UCSD-AML1 (cell line): ENCODE data around the gene KCNJ6.
"Not testable (repeated sequence)": the region's sequence is repeated elsewhere in the genome, so short reads cannot be mapped to it uniquely, and the experiment has no call there.

Experiments
- DNase-seq: peaks from one replicate; lab custom pipeline; 2025; ENCODE audit not compliant: unreplicated experiment; lab: John Stamatoyannopoulos, UW

The KCNJ6 gene

DNA sequence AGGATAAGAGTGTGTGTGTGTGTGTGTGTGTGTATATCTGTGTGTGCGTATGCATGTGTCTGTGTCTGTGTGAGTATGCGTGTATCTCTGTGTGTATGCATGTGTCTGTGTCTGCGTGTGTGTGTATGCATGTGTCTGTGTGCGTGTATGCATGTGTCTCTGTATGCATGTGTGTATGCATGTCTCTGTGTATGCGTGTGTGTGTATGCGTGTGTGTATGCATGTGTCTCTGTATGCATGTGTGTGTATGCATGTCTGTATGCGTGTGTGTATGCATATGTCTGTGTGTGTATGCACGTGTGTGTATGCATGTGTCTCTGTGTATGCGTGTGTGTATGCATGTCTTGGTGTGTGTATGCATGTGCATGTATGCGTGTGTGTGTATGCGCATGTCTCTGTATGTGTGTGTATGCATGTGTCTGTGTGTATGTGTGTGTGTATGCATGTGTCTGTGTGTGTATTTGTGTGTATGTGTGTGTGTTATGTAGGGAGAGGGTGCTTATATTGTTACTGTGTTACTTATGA is 301.8 kb downstream of the KCNJ6 start:
- no peak for DNase-seq

DNA sequence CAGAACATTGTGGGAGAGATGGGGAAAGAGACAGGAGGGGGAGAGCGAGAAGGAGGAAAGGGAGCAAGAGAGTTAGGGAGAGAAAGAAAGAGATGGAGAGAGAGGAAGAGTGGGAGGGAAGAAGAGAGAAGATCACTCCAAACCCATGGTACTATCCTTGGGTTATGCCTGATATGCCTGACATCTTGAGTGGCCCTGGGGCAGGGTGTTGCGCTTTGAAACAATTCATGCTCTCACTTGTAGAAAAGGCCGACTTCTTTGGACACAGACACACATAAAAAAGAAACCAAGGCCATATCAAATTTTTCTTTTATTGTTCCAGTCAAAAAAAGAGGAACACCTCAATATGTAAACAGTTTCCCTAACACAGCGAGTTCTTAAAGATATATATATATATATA is 309.2 kb downstream of the KCNJ6 start:
- no peak for DNase-seq

DNA sequence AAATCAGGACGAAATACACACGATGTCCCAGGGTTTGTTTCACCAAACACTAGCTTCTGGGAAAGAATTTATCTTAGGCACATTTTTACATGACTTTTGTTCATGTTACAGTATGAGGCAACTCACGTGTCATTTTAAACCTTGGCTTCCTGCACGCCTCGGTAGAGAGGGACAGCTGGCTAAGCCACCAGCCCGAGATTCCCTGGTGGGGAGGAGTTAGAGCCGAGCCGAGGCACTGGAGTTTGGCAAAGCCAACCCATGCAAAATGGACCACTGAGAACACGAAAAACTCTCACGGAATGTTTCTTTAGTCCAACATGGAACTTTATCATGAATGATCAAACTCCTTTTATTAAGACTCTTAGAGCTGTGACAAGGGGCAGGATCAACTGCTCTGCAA is 309.7 kb downstream of the KCNJ6 start:
- no peak for DNase-seq

DNA sequence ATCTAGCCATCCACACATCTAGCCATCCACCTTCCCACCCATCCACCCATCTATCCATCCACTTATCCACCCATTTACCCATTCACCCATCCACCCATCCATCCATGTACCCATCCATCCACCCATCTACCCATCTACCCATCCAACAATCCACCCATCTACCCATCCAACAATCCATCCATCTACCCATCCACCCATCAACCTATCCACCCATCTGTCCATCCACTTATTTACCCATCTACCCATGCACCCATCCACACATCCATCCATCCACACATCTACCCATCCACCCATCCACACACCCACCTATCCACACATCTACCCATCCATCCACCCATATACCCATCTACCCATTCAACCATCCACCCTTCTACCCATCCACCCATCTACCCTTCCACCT is 311.3 kb downstream of the KCNJ6 start:
- no peak for DNase-seq

DNA sequence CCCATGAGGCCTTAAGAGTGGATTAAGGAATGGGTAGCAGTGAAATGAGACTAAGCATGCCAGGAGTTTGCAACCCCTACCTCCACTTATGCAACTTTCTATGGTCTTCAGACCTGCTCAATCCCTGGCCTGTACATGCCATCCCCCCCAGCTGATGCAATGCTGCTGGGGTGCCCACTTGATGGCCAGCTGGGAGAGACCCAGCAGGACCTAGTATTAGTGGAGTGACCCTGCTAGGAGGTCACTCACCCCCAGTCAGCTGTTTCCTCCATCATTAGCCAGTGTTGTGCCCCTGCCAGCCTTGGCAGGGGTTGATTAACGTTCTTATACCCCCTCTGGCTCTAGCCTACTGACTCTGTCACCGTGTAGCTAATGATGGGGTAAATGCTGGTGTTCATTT is 313.1 kb downstream of the KCNJ6 start:
- no peak for DNase-seq

DNA sequence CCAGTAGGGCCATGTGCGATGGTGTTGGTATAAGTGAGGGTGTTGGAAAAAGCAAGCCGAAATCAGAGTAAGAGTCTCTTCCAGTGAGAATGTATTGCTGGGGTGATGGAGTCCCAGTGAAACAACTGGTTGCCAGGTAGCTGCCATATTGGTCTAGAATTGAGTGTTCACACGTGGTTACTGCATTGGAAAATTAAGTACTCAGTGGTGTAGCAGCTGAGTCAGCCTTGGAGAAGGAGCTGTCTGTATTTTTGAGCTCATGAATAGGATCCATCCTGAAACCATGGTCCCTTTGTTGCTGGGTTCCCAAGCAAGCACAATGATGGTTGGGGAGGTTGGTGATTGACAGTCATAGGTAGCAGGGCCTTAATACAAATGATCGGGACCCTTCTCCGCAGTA is 314.3 kb downstream of the KCNJ6 start:
- no peak for DNase-seq

DNA sequence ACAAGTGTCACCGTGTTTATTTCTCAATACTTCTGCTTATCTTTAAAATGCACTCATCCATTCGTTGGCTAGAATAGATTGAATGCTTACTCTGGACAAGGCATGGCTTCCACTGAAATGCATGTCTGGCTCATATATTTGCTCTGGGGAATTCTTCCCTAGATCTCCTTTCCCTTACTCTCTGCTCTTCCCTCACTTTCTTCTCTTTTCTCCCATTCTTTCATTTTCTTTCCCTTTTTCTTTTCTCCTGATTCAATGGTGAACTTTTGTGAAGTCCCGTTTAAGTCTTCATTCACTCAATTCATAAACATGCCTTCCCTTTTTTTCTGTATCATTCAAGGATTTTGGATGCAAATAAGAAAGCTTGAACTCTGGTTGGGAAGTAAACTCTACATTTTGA is 315.2 kb downstream of the KCNJ6 start:
- DNase-seq: no peak

DNA sequence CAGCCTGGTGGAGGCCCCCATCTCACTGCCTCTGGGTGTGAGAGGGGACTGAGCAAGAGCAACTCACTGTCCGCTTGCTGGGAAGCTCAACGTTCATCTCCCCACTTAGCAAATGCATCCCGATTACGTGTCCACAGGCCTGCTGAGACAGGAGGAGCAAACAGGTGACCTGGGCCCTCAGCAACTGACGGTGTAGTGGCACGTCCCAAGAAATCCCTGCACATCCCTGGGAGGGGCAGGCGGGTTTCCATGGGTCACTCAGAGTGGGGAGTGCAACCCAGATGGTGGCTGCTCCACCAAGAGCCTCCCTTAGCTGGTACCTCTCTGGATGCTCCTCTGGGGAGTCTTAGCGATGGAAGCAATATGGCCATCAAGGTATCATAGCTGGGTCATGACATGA is 320.3 kb downstream of the KCNJ6 start:
- no peak for DNase-seq

DNA sequence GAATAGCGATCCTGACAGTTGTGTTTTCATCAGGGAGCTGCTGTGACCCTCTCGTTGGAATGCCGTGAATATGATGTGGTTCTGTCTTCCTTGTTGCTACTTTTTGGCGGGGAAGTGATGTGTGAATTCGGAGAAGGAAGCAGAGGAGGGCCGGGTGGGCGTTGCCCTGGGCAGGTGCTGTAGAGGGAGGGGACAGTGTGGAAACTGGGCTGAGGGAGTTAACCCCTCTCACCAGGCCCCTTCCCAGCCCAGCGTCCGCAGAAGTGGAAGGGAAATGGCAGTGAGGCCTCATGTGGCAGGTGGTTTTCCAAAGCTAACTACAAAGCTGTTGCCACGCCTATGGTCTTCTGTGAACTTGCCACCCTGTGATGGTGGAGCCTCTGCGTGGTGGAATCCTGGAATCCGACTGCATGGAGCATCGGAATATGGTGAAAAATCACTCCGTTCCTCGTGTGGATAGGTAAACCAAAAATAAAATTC is 321.7 kb downstream of the KCNJ6 start:
- no peak for DNase-seq

DNA sequence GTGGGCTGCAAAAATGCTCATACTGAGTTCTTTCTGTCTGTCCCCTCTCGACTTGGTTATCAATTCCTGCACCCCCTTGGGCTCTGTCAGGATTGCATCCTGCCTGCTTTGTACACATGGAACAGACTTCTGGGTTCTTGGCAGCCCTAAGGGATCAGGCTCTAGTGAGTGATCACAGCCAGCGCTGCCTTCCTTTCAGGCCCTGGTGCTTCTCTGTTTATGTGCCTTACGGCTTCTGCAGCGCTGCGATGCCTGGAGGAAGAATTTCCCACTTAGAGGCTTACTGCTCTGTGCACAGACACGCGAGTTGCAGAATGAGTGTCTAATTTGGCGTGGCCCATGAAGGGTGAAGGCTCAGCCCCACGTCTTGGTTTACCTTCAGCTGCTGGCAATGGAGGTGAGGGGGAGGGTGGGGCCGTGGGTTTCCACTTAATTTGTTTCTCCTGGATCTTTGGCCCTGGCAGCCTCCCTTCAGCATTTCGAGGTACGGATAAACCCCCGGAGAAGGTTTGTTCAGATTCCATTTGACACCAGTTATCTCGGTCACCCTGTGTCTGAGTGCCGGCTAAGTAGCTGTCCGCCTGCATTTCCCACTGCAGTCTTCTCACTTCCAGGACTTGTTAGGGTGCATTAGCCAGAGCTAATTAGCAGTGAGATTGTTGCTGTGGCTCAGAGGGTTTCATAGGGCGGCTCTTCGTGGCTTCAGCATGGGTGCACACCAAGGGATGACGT is 322.4 kb downstream of the KCNJ6 start:
- no peak for DNase-seq

DNA sequence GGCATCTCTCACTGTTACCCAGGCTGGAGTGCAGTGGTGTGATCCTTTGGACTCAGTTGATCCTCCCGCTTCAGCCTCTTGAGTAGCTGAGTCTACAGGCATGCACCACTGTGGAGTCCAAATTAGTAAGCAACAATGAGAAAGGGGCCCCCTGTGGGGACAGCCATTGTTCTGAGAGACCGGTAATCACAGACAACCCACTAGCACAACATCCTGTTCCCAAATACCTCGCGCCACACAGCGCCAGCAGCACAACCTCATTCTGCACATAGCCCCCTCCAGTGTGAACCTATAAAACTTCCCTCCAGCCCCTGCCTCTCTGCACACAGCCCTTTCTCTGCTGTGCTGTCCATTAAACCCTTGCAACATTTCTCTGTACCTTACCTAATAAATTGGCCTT is 323.2 kb downstream of the KCNJ6 start:
- no peak for DNase-seq

DNA sequence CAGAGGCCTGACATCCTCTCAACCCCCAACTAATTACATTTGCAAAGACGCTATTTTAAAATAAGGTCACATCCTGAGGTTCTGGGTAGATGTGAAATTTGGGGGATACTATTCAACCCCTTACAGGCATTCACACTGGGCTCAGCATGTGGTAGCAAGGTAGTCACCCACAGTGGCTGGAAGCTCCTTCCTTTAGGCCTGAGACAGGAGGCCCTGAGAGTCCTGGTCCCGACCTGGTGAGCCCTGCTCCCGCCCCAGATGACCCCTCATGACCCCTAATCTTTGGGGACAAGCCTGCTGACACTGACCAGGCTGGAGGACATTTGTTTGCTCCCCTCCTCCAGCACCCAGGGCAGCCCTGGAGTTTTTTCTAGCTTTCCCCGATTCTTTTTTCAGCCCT is 323.8 kb downstream of the KCNJ6 start:
- DNase-seq: no peak

DNA sequence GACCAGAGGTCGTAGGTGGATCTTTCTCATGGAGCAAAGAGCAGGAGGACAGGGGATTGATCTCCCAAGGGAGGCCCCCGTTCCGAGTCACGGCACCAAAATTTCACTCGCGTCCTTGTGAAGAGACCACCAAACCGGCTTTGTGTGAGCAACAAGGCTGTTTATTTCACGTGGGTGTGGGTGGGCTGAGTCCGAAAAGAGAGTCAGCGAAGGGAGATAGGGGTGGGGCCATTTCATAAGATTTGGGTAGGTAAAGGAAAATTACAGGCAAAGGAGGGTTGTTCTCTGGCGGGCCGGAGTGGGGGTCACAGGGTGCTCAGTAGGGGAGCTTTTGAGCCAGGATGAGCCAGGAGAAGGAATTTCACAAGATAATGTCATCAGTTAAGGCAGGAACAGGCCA is 324.3 kb downstream of the KCNJ6 start:
- DNase-seq: not testable (repeated sequence)

DNA sequence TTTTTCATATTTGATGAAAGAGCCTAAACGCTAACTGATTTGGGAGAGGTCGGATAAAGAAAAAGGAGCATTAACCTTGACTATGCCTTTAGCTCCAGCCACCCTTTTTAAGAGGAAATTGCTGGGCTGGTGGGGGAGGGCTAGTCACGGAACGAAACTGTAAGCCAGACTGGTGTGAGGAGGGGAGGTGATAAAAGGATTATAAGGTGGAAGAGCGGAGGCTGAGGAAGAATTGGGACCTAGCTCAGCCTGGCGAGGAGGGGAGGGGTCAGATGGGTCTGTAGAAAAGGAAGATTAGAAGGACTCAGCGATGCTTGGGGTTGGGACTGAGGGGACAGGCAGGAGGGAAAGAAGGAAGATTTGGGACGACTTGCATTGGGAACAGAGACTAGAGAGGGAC is 325.4 kb downstream of the KCNJ6 start:
- DNase-seq: not testable (repeated sequence)

DNA sequence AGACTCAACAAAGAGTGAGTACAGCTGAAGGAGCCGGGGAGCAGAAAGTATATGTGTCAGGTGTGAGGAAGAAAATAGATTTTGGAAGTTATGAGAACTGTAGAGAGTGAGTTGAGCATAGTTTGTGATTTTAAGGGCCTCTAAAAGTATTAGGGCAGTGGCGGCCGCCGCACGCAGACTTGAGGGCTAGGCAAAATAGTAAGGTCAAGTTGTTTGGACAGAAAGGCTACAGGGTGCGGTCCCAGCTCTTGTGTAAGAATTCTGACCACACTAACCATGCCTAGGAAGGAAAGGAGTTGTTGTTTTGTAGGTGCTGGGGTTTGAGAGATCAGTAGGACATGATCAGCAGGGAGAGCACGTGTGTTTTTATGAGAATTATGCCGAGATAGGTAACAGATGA is 327.6 kb downstream of the KCNJ6 start:
- DNase-seq: not testable (repeated sequence)

DNA sequence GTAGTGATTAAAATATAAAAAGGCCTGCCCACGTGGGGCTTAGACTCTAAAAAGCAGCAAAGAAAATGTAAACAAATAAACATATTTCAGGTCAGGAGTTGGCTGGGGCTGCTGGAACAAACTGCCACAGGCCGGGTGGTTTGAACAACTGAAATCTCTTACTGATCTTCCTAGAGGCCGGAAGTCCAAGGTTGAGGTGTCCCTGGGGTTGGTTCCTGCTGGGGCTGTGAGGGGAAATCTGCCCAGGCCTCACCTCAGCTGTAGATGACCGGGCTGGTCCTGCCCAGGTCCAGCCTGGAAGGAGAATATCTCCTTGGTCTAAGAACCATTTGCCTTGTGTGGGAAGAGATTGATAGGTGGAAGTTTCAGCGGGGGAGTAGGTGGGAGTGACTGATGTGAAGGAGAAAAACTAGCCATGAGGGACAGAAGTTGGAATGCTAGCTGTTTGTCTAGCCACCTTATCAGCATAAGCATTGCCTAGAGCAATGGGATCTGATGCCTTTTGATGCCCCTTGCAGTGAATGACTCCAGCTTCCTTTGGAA is 328.6 kb downstream of the KCNJ6 start:
- DNase-seq: no peak

DNA sequence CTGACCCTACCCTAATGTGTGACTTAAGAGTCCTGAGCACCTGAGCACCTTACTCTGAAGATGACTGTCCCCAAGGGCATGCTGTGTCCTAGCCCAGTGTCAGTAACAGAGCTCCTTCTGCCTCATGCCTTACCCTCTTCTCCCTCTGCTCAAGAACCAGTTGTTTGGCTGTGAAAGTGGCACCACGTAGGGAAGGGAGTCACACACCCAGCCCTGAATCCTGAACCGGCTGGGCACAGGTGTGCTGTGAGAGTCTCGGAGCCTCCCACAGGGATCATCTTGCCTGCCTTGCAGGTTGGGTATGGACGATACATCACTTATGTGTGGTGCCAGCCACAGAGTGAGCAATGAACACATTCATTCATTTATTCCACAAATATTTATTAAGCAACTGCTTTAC is 329.1 kb downstream of the KCNJ6 start:
- DNase-seq: no peak

DNA sequence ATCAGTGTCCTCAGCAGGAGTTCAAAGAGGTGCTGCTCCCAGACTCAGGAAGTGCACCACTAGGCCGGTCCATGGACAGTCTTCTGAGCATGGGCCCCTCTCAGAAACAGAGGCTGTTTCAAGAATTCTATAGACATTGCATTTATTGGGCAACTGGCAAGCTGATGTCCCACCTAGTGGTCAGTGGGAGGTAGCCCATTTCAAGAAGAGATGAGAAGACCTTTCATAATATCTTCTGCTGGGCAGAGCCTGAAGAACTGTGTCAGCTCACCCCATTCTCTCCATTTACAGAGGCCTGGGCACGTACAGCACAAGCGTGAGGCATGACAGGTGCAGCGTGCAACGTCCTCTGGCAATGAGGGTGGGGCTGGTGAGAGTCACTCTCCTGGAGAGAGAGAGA is 333.7 kb downstream of the KCNJ6 start:
- DNase-seq: no peak

DNA sequence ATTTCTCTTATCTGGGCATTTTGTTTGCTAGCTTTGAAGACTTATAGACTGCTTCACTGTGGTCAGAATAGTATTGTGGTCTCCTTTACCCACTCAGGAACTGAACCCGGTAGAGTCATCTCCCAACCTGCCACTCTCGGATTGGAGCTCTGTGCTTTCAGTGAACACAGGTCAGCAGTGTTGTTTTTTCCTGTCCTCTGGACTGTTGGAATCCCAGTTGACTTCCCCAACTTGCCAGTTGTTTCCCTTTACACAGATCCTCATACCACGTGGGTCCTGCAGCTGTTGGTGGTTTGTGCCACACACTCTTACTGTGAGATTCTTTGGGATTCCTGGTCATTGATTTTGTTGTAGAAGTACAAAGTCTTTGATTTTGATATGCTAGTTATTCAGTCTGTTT is 335.6 kb downstream of the KCNJ6 start:
- no peak for DNase-seq

DNA sequence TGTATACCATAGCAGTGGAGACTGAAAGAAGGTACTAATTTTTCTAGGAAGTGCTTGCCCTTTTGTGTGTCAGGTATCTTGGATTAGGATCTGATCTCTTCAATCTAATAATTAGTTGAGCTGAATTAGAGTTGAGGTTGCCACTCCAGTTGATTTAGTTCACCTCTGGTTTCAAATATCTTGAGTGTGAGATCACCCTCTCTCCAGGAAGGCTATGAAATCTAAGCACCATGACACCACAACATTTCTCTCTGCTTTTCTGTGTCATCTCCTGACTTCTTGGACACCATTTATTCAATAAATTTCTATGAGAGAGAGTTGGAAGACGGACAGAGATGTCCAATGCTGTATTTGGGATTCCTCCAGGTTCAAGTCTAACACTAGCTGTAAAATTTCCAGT is 336.9 kb downstream of the KCNJ6 start:
- no peak for DNase-seq

DNA sequence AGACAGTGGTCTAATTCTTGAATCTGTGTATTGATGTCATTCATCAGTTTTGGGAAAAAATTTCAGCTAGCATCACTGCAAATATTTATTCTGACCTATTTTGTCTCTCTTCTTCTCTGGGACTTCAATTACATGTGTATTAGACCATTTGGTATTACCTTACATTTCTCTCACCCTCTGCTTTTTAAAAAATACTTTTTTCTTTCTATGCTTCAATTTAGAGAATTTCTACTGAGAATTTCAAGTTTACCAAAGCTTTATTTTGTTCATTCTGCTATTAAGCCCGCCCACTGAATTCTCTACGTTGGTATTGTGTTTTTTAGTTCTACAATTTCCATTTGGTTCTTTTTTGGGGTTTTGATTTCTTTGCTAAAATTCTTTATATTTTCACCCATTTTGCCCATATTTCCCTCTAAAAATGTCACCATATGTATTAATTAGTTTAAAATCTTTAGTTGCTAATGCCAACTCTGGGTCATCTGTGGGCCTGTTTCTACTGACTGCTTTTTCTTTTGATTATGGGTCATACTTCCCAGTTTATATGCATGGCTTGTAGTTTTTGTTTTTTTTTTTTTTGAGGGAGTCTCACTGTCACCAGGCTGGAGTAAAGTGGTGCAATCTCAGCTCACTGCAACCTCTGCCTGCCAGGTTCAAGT is 337.7 kb downstream of the KCNJ6 start:
- DNase-seq: no peak

DNA sequence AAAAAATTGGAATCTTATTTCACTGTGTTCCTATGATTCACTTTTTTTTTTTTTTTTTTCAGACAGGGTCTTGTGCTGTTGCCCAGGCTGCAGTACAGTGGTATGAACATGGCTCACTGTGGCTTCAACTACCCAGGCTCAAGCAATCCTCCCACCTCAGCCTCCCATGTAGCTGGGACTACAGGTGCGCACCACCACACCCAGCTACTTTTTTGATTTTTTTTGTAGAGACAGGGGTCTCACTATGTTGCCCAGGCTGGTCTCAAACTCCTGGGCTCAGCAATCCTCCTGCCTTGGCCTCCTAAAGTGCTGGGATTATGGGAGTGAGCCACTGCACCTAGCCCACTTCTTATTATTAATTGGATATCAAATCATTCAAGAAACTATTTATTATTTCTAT is 339.3 kb downstream of the KCNJ6 start:
- DNase-seq: not testable (repeated sequence)
